Neuronal stem cell (in vitro differentiated cells): ENCODE results near the gene RRAD.
A peak's percentile ranks its signal among the peaks of the same experiment; 100 is the strongest.

Source experiments
- DNase-seq: peaks from one replicate; pipeline ENCODE4 v3.0.0-alpha.2; 2013; ENCODE audit warnings: low spot score
- H2AFZ ChIP-seq: one replicate; pipeline ENCODE4 v1.6.1; 2013; ENCODE audit warnings: mild to moderate bottlenecking, low read length, inconsistent platforms
- H2AK5ac ChIP-seq: 2 replicates; pipeline ENCODE4 v1.6.1; 2013; ENCODE audit warnings: low read depth, mild to moderate bottlenecking, inconsistent platforms, low read length, moderate library complexity, mixed read lengths
- H2BK120ac ChIP-seq: 2 replicates; pipeline ENCODE4 v1.6.1; 2013; ENCODE audit warnings: low read depth, mild to moderate bottlenecking, inconsistent platforms, low read length, moderate library complexity, mixed read lengths
- H2BK12ac ChIP-seq: one replicate; pipeline ENCODE4 v1.6.1; 2013; ENCODE audit warnings: low read length, inconsistent platforms
- H2BK15ac ChIP-seq: 2 replicates; pipeline ENCODE4 v1.6.1; 2013; ENCODE audit warnings: mild to moderate bottlenecking, low read length, inconsistent platforms, mixed read lengths
- H2BK5ac ChIP-seq: one replicate; pipeline ENCODE4 v1.6.1; 2013; ENCODE audit warnings: inconsistent platforms, mild to moderate bottlenecking, low read length, moderate library complexity
- H3K14ac ChIP-seq: one replicate; pipeline ENCODE4 v1.6.1; 2013; ENCODE audit warnings: low read length, inconsistent platforms
- H3K18ac ChIP-seq: 2 replicates; pipeline ENCODE4 v1.6.1; 2013; ENCODE audit warnings: low read length, inconsistent platforms
- H3K23ac ChIP-seq: 2 replicates; pipeline ENCODE4 v1.6.1; 2013; ENCODE audit warnings: low read depth, mild to moderate bottlenecking, mixed read lengths, low read length, inconsistent platforms; ENCODE audit not compliant: poor library complexity
- H3K27ac ChIP-seq: replicated peaks from 3 replicates; pipeline ENCODE4 v1.5.1; 2013; ENCODE audit warnings: low read length, inconsistent platforms
- H3K27me3 ChIP-seq, 3 experiments: 2 replicates each; pipeline ENCODE4 v1.6.1; 2013; ENCODE audit warnings: low read length in 3 of 3, mild to moderate bottlenecking in 2 of 3, inconsistent platforms in 1 of 3, low read depth in 1 of 3, mixed read lengths in 1 of 3, moderate library complexity in 1 of 3; ENCODE audit not compliant: control insufficient read depth in 3 of 3, insufficient read depth in 3 of 3
- H3K36me3 ChIP-seq, 2 donors: replicated peaks in 1 of 2; 2 replicates each; pipeline ENCODE4 v1.6.1; 2013; ENCODE audit warnings: low read length in 2 of 2; ENCODE audit not compliant: control insufficient read depth in 2 of 2, insufficient read depth in 2 of 2
- H3K4ac ChIP-seq: 2 replicates; pipeline ENCODE4 v1.6.1; 2013; ENCODE audit warnings: inconsistent platforms, mild to moderate bottlenecking, low read length, moderate library complexity
- H3K4me1 ChIP-seq, 2 donors: 1 replicate in 1 of 2; 2 replicates in 1 of 2; pipeline ENCODE4 v1.6.1; 2013; ENCODE audit warnings: low read length in 2 of 2, low read depth in 1 of 2; ENCODE audit not compliant: control insufficient read depth in 2 of 2, insufficient read depth in 1 of 2
- H3K4me2 ChIP-seq: one replicate; pipeline ENCODE4 v1.6.1; 2013; ENCODE audit warnings: mild to moderate bottlenecking, low read length, inconsistent platforms; ENCODE audit not compliant: insufficient read depth, poor library complexity, severe bottlenecking
- H3K4me3 ChIP-seq, 2 donors: 2 replicates each; pipeline ENCODE4 v1.5.1; 2013; ENCODE audit warnings: low read length in 2 of 2, mild to moderate bottlenecking in 2 of 2, inconsistent platforms in 1 of 2, moderate library complexity in 1 of 2
- H3K79me1 ChIP-seq: one replicate; pipeline ENCODE4 v1.6.1; 2013; ENCODE audit warnings: low read depth, mild to moderate bottlenecking, inconsistent platforms, low read length, moderate library complexity
- H3K9ac ChIP-seq: one replicate; pipeline ENCODE4 v1.6.1; 2013; ENCODE audit warnings: mild to moderate bottlenecking, low read depth, low read length, inconsistent platforms; ENCODE audit not compliant: poor library complexity
- H3K9me3 ChIP-seq, 2 donors: replicated peaks in 1 of 2; 2 replicates each; pipeline versions ENCODE3 to v1.6.1; 2013; ENCODE audit warnings: low read length in 2 of 2, mild to moderate bottlenecking in 2 of 2, inconsistent platforms in 1 of 2, low read depth in 1 of 2, mixed read lengths in 1 of 2, moderate library complexity in 1 of 2; ENCODE audit not compliant: control insufficient read depth in 2 of 2, insufficient read depth in 1 of 2
- H4K8ac ChIP-seq: one replicate; pipeline ENCODE4 v1.6.1; 2013; ENCODE audit warnings: low read depth, mild to moderate bottlenecking, inconsistent platforms, low read length, moderate library complexity
- H4K91ac ChIP-seq: one replicate; pipeline ENCODE4 v1.6.1; 2013; ENCODE audit warnings: low read length, low read depth, mild to moderate bottlenecking, inconsistent platforms; ENCODE audit not compliant: poor library complexity
- WGBS, 2 donors: extraction: QIAGEN DNeasy Blood & Tissue Kit; methylation state at CpG; one replicate each; pipeline ENCODE4 v1.1.7; 2013; ENCODE audit warnings: missing lambda C conversion rate in 2 of 2, mixed read lengths in 1 of 2; ENCODE audit not compliant: insufficient read length in 2 of 2, insufficient replicate concordance in 1 of 2; ENCODE audit errors: extremely low coverage in 2 of 2; 5-methylcytosine and 5-hydroxymethylcytosine counted together

RRAD gene

GRCh38 chr16:66900721-66901441 lies 24.5 kb downstream of the RRAD start:
- no peak overlapping the region for H2AK5ac ChIP-seq
- no peaks in the 10 kb centered on the region for H3K36me3 ChIP-seq
- no peak overlapping the region for H3K23ac ChIP-seq
- H3K9me3 ChIP-seq = no peaks in the 10 kb centered on the region
- peak overlapping the region; percentile 87 for H2AFZ ChIP-seq
- no peak overlapping the region for H3K4me3 ChIP-seq
- H3K27me3 ChIP-seq = peaks cover 0 to 22% (median 0%) of the 10 kb centered on the region in 3 experiments
- no CpG with 5 or more reads among the region's 7 CpGs for WGBS, 2 donors
- H2BK5ac ChIP-seq = no peak overlapping the region
- peaks cover 6 to 20% of the 10 kb centered on the region in 2 donors for H3K4me1 ChIP-seq
- H3K9ac ChIP-seq = no peak overlapping the region
- H4K8ac ChIP-seq = no peak overlapping the region
- DNase-seq = no peak
- H2BK15ac ChIP-seq = peak overlapping the region; percentile 24
- H2BK12ac ChIP-seq = no peak overlapping the region
- H3K4me2 ChIP-seq = no peak overlapping the region
- no peaks in the 10 kb centered on the region for H3K79me1 ChIP-seq
- no peak overlapping the region for H3K27ac ChIP-seq
- H4K91ac ChIP-seq = no peak overlapping the region
- no peak overlapping the region for H3K18ac ChIP-seq
- no peak overlapping the region for H3K14ac ChIP-seq
- no peak overlapping the region for H2BK120ac ChIP-seq
- H3K4ac ChIP-seq = no peak overlapping the region

GRCh38 chr16:66899945-66900710 lies 25.2 kb downstream of the RRAD start:
- no peaks in the 10 kb centered on the region for H3K36me3 ChIP-seq
- no peak overlapping the region for H3K27ac ChIP-seq
- H2BK120ac ChIP-seq = no peak overlapping the region
- no peak for DNase-seq
- no peak overlapping the region for H3K4me2 ChIP-seq
- no peaks in the 10 kb centered on the region for H3K9me3 ChIP-seq
- H3K4me3 ChIP-seq = no peak overlapping the region
- peaks cover 0 to 22% (median 0%) of the 10 kb centered on the region in 3 experiments for H3K27me3 ChIP-seq
- no peak overlapping the region for H3K18ac ChIP-seq
- no peak overlapping the region for H3K23ac ChIP-seq
- H3K14ac ChIP-seq = no peak overlapping the region
- H4K8ac ChIP-seq = no peak overlapping the region
- peaks cover 6 to 20% of the 10 kb centered on the region in 2 donors for H3K4me1 ChIP-seq
- H3K79me1 ChIP-seq = no peaks in the 10 kb centered on the region
- H3K9ac ChIP-seq = no peak overlapping the region
- H2BK5ac ChIP-seq = no peak overlapping the region
- peak overlapping the region; percentile 5 for H2AK5ac ChIP-seq
- no CpG with 5 or more reads among the region's 9 CpGs for WGBS, 2 donors
- H3K4ac ChIP-seq = no peak overlapping the region
- no peak overlapping the region for H2BK15ac ChIP-seq
- no peak overlapping the region for H2BK12ac ChIP-seq
- H4K91ac ChIP-seq = no peak overlapping the region
- H2AFZ ChIP-seq = peak overlapping the region; percentile 87

GRCh38 chr16:66899310-66899944 lies 25.9 kb downstream of the RRAD start:
- no peak overlapping the region for H2BK15ac ChIP-seq
- DNase-seq = no peak
- peak overlapping the region; percentile 17 for H3K4ac ChIP-seq
- no peak overlapping the region for H3K14ac ChIP-seq
- H3K9me3 ChIP-seq = no peaks in the 10 kb centered on the region
- WGBS, 2 donors = no CpG with 5 or more reads among the region's 6 CpGs
- H2AFZ ChIP-seq = peak overlapping the region; percentile 87
- no peak overlapping the region for H4K8ac ChIP-seq
- peaks cover 6 to 20% of the 10 kb centered on the region in 2 donors for H3K4me1 ChIP-seq
- H3K9ac ChIP-seq = no peak overlapping the region
- H3K79me1 ChIP-seq = no peaks in the 10 kb centered on the region
- no peak overlapping the region for H2BK12ac ChIP-seq
- H2BK5ac ChIP-seq = no peak overlapping the region
- no peaks in the 10 kb centered on the region for H3K36me3 ChIP-seq
- no peak overlapping the region for H3K18ac ChIP-seq
- no peak overlapping the region for H2AK5ac ChIP-seq
- no peak overlapping the region for H3K4me2 ChIP-seq
- H4K91ac ChIP-seq = no peak overlapping the region
- H3K27ac ChIP-seq = no peak overlapping the region
- no peak overlapping the region for H3K4me3 ChIP-seq
- peak overlapping the region; percentile 58 for H3K23ac ChIP-seq
- H2BK120ac ChIP-seq = no peak overlapping the region
- peaks cover 0 to 19% (median 0%) of the 10 kb centered on the region in 3 experiments for H3K27me3 ChIP-seq

GRCh38 chr16:66898933-66899309 lies 26.4 kb downstream of the RRAD start:
- Histone ChIP-seq H2BK120ac (no peak overlapping the region), H3K27ac (no peak overlapping the region), H4K91ac (no peak overlapping the region), H2AFZ (no peak overlapping the region), H3K9me3 (no peaks in the 10 kb centered on the region), H3K9ac (no peak overlapping the region), H3K18ac (no peak overlapping the region), H3K36me3 (no peaks in the 10 kb centered on the region), H3K4me2 (no peak overlapping the region), H3K4ac (no peak overlapping the region), H3K4me3 (no peak overlapping the region), H2BK15ac (no peak overlapping the region), H4K8ac (no peak overlapping the region), H2BK12ac (no peak overlapping the region), H3K27me3 (peaks cover 0 to 14% (median 0%) of the 10 kb centered on the region in 3 experiments), H3K79me1 (no peaks in the 10 kb centered on the region), H3K23ac (no peak overlapping the region), H3K4me1 (peaks cover 6 to 20% of the 10 kb centered on the region in 2 donors), H2BK5ac (no peak overlapping the region), H2AK5ac (no peak overlapping the region), H3K14ac (no peak overlapping the region)
- DNase-seq = no peak
- WGBS, 2 donors = no CpG with 5 or more reads among the region's 2 CpGs
